SU-DHL-6 (cell line): ENCODE data around the gene SPEG.

Experiments
- H2AFZ ChIP-seq: fragments of 200-600 bp; sonication (generic); 2 replicates; pipeline ENCODE4 v1.6.1; 2014; ENCODE audit warnings: low read depth, mild to moderate bottlenecking, moderate library complexity, mixed read lengths, antibody characterized with exemption, low read length; ENCODE audit not compliant: severe bottlenecking
- H3F3A ChIP-seq: fragments of 200-600 bp; shearing (Covaris generic); 2 replicates; pipeline ENCODE4 v1.6.0; 2016; ENCODE audit warnings: antibody characterized with exemption, mild to moderate bottlenecking; ENCODE audit not compliant: insufficient read depth
- H3K27ac ChIP-seq: fragments of 200-600 bp; sonication (generic); 2 replicates; pipeline ENCODE4 v1.5.1; 2016; ENCODE audit warnings: low read depth, mild to moderate bottlenecking, low read length, moderate library complexity, mixed read lengths
- H3K27me3 ChIP-seq: fragments of 200-600 bp; sonication (generic), shearing (Covaris generic); 2 replicates; pipeline ENCODE4 v1.6.0; 2014; ENCODE audit warnings: mild to moderate bottlenecking, low read length
- H3K36me3 ChIP-seq: fragments of 200-600 bp; sonication (generic); 2 replicates; pipeline ENCODE4 v1.6.1; 2014; ENCODE audit warnings: mild to moderate bottlenecking, low read length, mixed read lengths
- H3K4me2 ChIP-seq: fragments of 300-600, 200-600 bp; shearing (Covaris generic), sonication (generic); 2 replicates; pipeline ENCODE4 v1.6.0; 2014; ENCODE audit warnings: low read length, low read depth, mild to moderate bottlenecking; ENCODE audit not compliant: poor library complexity, severe bottlenecking
- H3K4me3 ChIP-seq: fragments of 200-600 bp; sonication (generic); 2 replicates; pipeline ENCODE4 v1.5.1; 2014; ENCODE audit warnings: antibody characterized with exemption, low read length, mild to moderate bottlenecking, mixed read lengths; ENCODE audit not compliant: insufficient read depth, poor library complexity, severe bottlenecking
- H3K79me2 ChIP-seq: fragments of 200-600 bp; sonication (generic); 2 replicates; pipeline ENCODE4 v1.6.1; 2014; ENCODE audit warnings: mild to moderate bottlenecking, low read length, moderate library complexity; ENCODE audit not compliant: insufficient read depth
- H3K9ac ChIP-seq: fragments of 200-600 bp; sonication (generic); 2 replicates; pipeline ENCODE4 v1.7.0; 2014; ENCODE audit warnings: mild to moderate bottlenecking, low read length
- H3K9me2 ChIP-seq: fragments of 200-600 bp; sonication (generic); replicated peaks from 2 replicates; pipeline ENCODE4 v1.6.1; 2014; ENCODE audit warnings: low read length; ENCODE audit not compliant: insufficient read depth
- H3K9me3 ChIP-seq: fragments of 200-600 bp; sonication (generic); 2 replicates; pipeline ENCODE4 v1.6.1; 2014; ENCODE audit warnings: low read length, mixed read lengths; ENCODE audit not compliant: insufficient read depth
- H4K20me1 ChIP-seq: fragments of 200-600 bp; sonication (generic); 2 replicates; pipeline ENCODE4 v1.6.1; 2014; ENCODE audit warnings: low read depth, mild to moderate bottlenecking, antibody characterized with exemption, low read length, moderate library complexity, mixed read lengths
- CTCF ChIP-seq: fragments of 200-600 bp; sonication (generic); IDR thresholded peaks from one replicate; pipeline ENCODE4 v1.5.1; 2017; ENCODE audit warnings: antibody characterized with exemption, mild to moderate bottlenecking, low read length, moderate library complexity; ENCODE audit not compliant: insufficient read depth, poor library complexity, severe bottlenecking
- EZH2phosphoT487 ChIP-seq: fragments of 200-600 bp; sonication (generic), shearing (Covaris generic); conservative IDR thresholded peaks from 2 replicates; pipeline ENCODE4 v1.6.1; 2018; ENCODE audit warnings: mild to moderate bottlenecking, antibody characterized with exemption, low read length, moderate library complexity, mixed read lengths

SPEG gene

DNA sequence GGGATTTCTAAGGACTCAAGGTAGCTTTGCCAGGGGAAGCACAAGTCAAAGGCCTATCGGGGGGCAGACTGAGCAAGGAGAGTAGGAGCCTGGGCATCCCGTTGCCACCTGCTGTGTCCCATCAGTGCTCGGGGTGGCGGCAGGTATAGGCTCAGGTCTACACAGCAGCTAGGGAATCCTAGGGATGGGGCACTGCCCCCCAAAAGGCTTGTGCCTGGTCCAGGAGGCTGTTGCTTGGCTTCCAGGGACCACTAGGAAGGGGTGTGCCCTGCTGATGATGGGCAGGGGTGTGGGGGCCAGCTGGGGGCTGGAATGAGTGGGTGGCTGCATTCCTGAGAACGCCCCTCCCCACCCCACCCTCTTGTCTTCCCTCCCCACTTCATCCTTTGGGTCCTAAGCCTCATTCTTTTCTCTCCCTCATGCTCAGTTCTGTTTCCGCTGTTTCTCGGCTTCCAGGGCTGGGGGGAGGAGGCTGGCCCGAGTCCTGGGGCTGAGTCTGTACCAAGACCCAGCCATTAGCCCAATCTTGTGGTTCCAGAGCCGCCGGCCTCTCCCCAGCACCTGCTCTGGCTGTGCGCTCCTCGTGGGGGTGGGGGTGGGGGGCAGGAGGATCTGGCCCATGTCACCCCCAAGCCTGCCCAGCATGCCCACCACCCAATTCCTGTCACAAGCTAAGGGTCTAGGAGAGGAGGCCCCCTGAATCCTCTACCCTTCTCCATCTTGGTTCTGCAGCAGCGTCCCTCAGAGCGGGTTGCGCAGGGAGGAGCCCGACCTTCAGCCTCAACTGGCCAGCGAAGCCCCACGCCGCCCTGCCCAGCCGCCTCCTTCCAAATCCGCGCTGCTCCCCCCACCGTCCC, 12.8 kb downstream of the SPEG start:
- no peaks in the 10 kb centered on the region for H3K79me2 ChIP-seq
- no peak overlapping the region for H3K9ac ChIP-seq
- H4K20me1 ChIP-seq, result no peaks in the 10 kb centered on the region
- no peaks in the 10 kb centered on the region for H3K9me2 ChIP-seq
- no peaks in the 10 kb centered on the region for H3F3A ChIP-seq
- no peaks in the 10 kb centered on the region for H3K9me3 ChIP-seq
- no peaks in the 10 kb centered on the region for H3K36me3 ChIP-seq
- no peak for TF ChIP-seq CTCF
- TF ChIP-seq EZH2phosphoT487, result no peak
- no peaks in the 10 kb centered on the region for H3K27me3 ChIP-seq
- H3K4me3 ChIP-seq, result no peak overlapping the region
- no peak overlapping the region for H3K4me2 ChIP-seq
- no peak overlapping the region for H2AFZ ChIP-seq
- no peak overlapping the region for H3K27ac ChIP-seq

GRCh38 chr2:219448099-219448775, 13.6 kb downstream of the SPEG start:
- TF ChIP-seq CTCF, result no peak
- TF ChIP-seq EZH2phosphoT487, result no peak
- H3K9me3 ChIP-seq, result no peaks in the 10 kb centered on the region
- no peaks in the 10 kb centered on the region for H3K27me3 ChIP-seq
- H3F3A ChIP-seq, result no peaks in the 10 kb centered on the region
- H4K20me1 ChIP-seq, result no peaks in the 10 kb centered on the region
- H3K9me2 ChIP-seq, result no peaks in the 10 kb centered on the region
- H3K9ac ChIP-seq, result no peak overlapping the region
- H3K4me2 ChIP-seq, result no peak overlapping the region
- H3K4me3 ChIP-seq, result no peak overlapping the region
- no peak overlapping the region for H3K27ac ChIP-seq
- H3K79me2 ChIP-seq, result no peaks in the 10 kb centered on the region
- H3K36me3 ChIP-seq, result no peaks in the 10 kb centered on the region
- no peak overlapping the region for H2AFZ ChIP-seq

DNA sequence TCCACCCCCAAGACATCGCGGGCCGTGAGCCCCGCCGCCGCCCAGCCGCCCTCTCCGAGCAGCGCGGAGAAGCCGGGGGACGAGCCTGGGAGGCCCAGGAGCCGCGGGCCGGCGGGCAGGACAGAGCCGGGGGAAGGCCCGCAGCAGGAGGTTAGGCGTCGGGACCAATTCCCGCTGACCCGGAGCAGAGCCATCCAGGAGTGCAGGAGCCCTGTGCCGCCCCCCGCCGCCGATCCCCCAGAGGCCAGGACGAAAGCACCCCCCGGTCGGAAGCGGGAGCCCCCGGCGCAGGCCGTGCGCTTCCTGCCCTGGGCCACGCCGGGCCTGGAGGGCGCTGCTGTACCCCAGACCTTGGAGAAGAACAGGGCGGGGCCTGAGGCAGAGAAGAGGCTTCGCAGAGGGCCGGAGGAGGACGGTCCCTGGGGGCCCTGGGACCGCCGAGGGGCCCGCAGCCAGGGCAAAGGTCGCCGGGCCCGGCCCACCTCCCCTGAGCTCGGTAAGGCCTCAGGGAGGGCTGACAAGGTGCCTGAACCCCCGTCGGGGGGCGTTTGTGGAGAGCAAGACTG, 14.2 kb downstream of the SPEG start:
- H3K9me2 ChIP-seq, result no peaks in the 10 kb centered on the region
- no peak overlapping the region for H3K27ac ChIP-seq
- H4K20me1 ChIP-seq, result no peaks in the 10 kb centered on the region
- H3K4me2 ChIP-seq, result no peak overlapping the region
- H3K79me2 ChIP-seq, result no peaks in the 10 kb centered on the region
- H3K36me3 ChIP-seq, result no peaks in the 10 kb centered on the region
- H3K4me3 ChIP-seq, result no peak overlapping the region
- no peak overlapping the region for H3K9ac ChIP-seq
- no peak for TF ChIP-seq CTCF
- no peak for TF ChIP-seq EZH2phosphoT487
- no peaks in the 10 kb centered on the region for H3K27me3 ChIP-seq
- no peaks in the 10 kb centered on the region for H3K9me3 ChIP-seq
- H3F3A ChIP-seq, result no peaks in the 10 kb centered on the region
- no peak overlapping the region for H2AFZ ChIP-seq
